H1 (cell line): ENCODE measurements around the gene TLCD3B. TPM values are rescaled to one million over a fixed set of nuclear protein-coding genes. Genes with fewer than 3 reads are reported as not detected.

ENCODE experiments used
- CTCF ChIA-PET: fragments of 300-600 bp; sonication (Branson Sonifier 250); formaldehyde crosslinking; loops from one replicate; lab custom pipeline; 2021; ENCODE audit not compliant: partially characterized antibody; lab: Charles Lee
- POLR2A ChIA-PET: fragments of 300-600 bp; sonication (Branson Sonifier 250); formaldehyde crosslinking; loops from one replicate; lab custom pipeline; 2021; ENCODE audit warnings: inconsistent platforms; ENCODE audit not compliant: partially characterized antibody; lab: Charles Lee
- DNase-seq, 2 experiments: peaks; one replicate each; pipeline versions ENCODE4 v3.0.0 to v3.0.0-alpha.2; 2010 to 2022; ENCODE audit warnings: low spot score in 2 of 2, low read depth in 1 of 2, mixed read lengths in 1 of 2
- FAIRE-seq: peaks from 2 replicates; lab custom pipeline; 2011; peaks lifted over from hg19 to GRCh38; lab: Jason Lieb, UNC
- H2AFZ ChIP-seq: 2 replicates; pipeline ENCODE4 v1.8.1; 2012; ENCODE audit warnings: low read length, inconsistent platforms
- H2AK5ac ChIP-seq: 2 replicates; pipeline ENCODE4 v1.6.1; 2013; ENCODE audit warnings: low read depth, low read length
- H2BK120ac ChIP-seq: replicated peaks from 2 replicates; pipeline ENCODE3; 2013; ENCODE audit warnings: low read depth, low read length, inconsistent platforms
- H2BK12ac ChIP-seq: 2 replicates; pipeline ENCODE4 v1.6.1; 2013; ENCODE audit warnings: low read depth, low read length
- H2BK15ac ChIP-seq: 2 replicates; pipeline ENCODE4 v1.6.1; 2013; ENCODE audit warnings: low read length
- H2BK20ac ChIP-seq: 2 replicates; pipeline ENCODE4 v1.6.1; 2013; ENCODE audit warnings: low read length
- H2BK5ac ChIP-seq: 2 replicates; pipeline ENCODE4 v1.6.1; 2013; ENCODE audit warnings: low read depth, low read length
- H3K14ac ChIP-seq: 2 replicates; pipeline ENCODE4 v1.6.1; 2013; ENCODE audit warnings: inconsistent platforms; ENCODE audit not compliant: insufficient read length
- H3K18ac ChIP-seq: 2 replicates; pipeline ENCODE4 v1.6.1; 2013; ENCODE audit warnings: low read length; ENCODE audit errors: extremely low read depth
- H3K23ac ChIP-seq: 2 replicates; pipeline ENCODE4 v1.6.1; 2013; ENCODE audit warnings: inconsistent platforms; ENCODE audit not compliant: insufficient read length
- H3K23me2 ChIP-seq: 2 replicates; pipeline ENCODE4 v1.6.1; 2013; ENCODE audit warnings: low read depth, low read length
- H3K27ac ChIP-seq: 2 replicates; pipeline ENCODE4 v1.6.1; 2011; ENCODE audit warnings: low read depth, low read length, inconsistent platforms
- H3K27me3 ChIP-seq, 4 experiments: replicated peaks in 1 of 4; 1 replicate in 1 of 4; 2 replicates in 3 of 4; pipeline versions ENCODE4 v1.6.1 to v1.8.1; 2011 to 2013; ENCODE audit warnings: low read length in 3 of 4, mild to moderate bottlenecking in 3 of 4, inconsistent platforms in 2 of 4, mixed read lengths in 2 of 4, moderate library complexity in 1 of 4; ENCODE audit not compliant: control insufficient read depth in 3 of 4, insufficient read depth in 3 of 4; ENCODE audit errors: extremely low read depth in 1 of 4
- H3K36me3 ChIP-seq, 4 experiments: 2 replicates each; pipeline versions ENCODE4 v1.6.1 to v1.8.1; 2011 to 2013; ENCODE audit warnings: mild to moderate bottlenecking in 4 of 4, low read length in 3 of 4, moderate library complexity in 2 of 4, control low read depth in 1 of 4, inconsistent platforms in 1 of 4; ENCODE audit not compliant: insufficient read depth in 4 of 4, control insufficient read depth in 2 of 4
- H3K4ac ChIP-seq: replicated peaks from 2 replicates; pipeline ENCODE3; 2013; ENCODE audit warnings: low read length, low read depth, mixed read lengths, inconsistent platforms; ENCODE audit not compliant: insufficient read length
- H3K4me1 ChIP-seq, 4 experiments: replicated peaks in 1 of 4; 1 replicate in 1 of 4; 2 replicates in 3 of 4; pipeline versions ENCODE4 v1.6.1 to v1.8.1; 2011 to 2013; ENCODE audit warnings: low read length in 3 of 4, inconsistent platforms in 2 of 4, mixed read lengths in 1 of 4; ENCODE audit not compliant: insufficient read depth in 4 of 4, control insufficient read depth in 3 of 4
- H3K4me2 ChIP-seq, 2 experiments: 2 replicates each; pipeline versions ENCODE4 v1.6.1 to v1.8.1; 2011 to 2013; ENCODE audit warnings: low read depth in 2 of 2, low read length in 2 of 2, control low read depth in 1 of 2, inconsistent platforms in 1 of 2, mild to moderate bottlenecking in 1 of 2; ENCODE audit not compliant: insufficient read depth in 1 of 2
- H3K4me3 ChIP-seq, 4 experiments: fragments of 200-600, 300-600 bp in 1 of 4; sonication (generic), shearing (Covaris generic), sonication (Bioruptor Twin) in 1 of 4; 2 replicates each; pipeline versions ENCODE4 v1.5.1 to v1.8.1; 2011 to 2016; ENCODE audit warnings: low read length in 4 of 4, low read depth in 3 of 4, control low read depth in 2 of 4, inconsistent platforms in 2 of 4, mild to moderate bottlenecking in 2 of 4, mixed read lengths in 1 of 4, moderate library complexity in 1 of 4; ENCODE audit not compliant: insufficient read depth in 2 of 4; ENCODE audit errors: extremely low read depth in 1 of 4
- H3K56ac ChIP-seq: replicated peaks from 2 replicates; pipeline ENCODE3; 2013; ENCODE audit warnings: low read depth, mild to moderate bottlenecking, mixed read lengths, low read length, inconsistent platforms; ENCODE audit not compliant: insufficient read length
- H3K79me1 ChIP-seq: 2 replicates; pipeline ENCODE4 v1.6.1; 2013; ENCODE audit warnings: low read depth, low read length, control low read depth
- H3K79me2 ChIP-seq, 2 experiments: 2 replicates each; pipeline versions ENCODE4 v1.6.1 to v1.8.1; 2012 to 2013; ENCODE audit warnings: low read length in 2 of 2, mild to moderate bottlenecking in 2 of 2, inconsistent platforms in 1 of 2; ENCODE audit not compliant: insufficient read depth in 2 of 2, control insufficient read depth in 1 of 2
- H3K9ac ChIP-seq, 4 experiments: replicated peaks in 1 of 4; 1 replicate in 1 of 4; 2 replicates in 3 of 4; pipeline versions ENCODE4 v1.6.1 to v1.8.1; 2011 to 2013; ENCODE audit warnings: low read depth in 3 of 4, low read length in 3 of 4, control low read depth in 2 of 4, mild to moderate bottlenecking in 2 of 4, moderate library complexity in 2 of 4, inconsistent platforms in 1 of 4; ENCODE audit errors: extremely low read depth in 1 of 4
- H3K9me3 ChIP-seq, 2 experiments: 2 replicates each; pipeline versions ENCODE4 v1.6.1 to v1.8.1; 2012 to 2013; ENCODE audit warnings: mild to moderate bottlenecking in 2 of 2, moderate library complexity in 2 of 2, control low read depth in 1 of 2, inconsistent platforms in 1 of 2, low read depth in 1 of 2, low read length in 1 of 2, mixed read lengths in 1 of 2; ENCODE audit not compliant: insufficient read depth in 2 of 2
- H4K20me1 ChIP-seq, 2 experiments: replicated peaks in 1 of 2; 2 replicates each; pipeline versions ENCODE3 to v1.8.1; 2011 to 2013; ENCODE audit warnings: inconsistent platforms in 2 of 2, low read length in 2 of 2, mild to moderate bottlenecking in 1 of 2; ENCODE audit not compliant: insufficient read depth in 2 of 2, control insufficient read depth in 1 of 2
- H4K5ac ChIP-seq: 2 replicates; pipeline ENCODE4 v1.6.1; 2013; ENCODE audit warnings: low read length, low read depth, mixed read lengths, inconsistent platforms; ENCODE audit not compliant: insufficient read length
- H4K8ac ChIP-seq: 2 replicates; pipeline ENCODE4 v1.8.0; 2013; ENCODE audit warnings: mild to moderate bottlenecking, moderate library complexity, low read length, inconsistent platforms; ENCODE audit not compliant: insufficient read depth; ENCODE audit errors: extremely low read depth
- H4K91ac ChIP-seq: replicated peaks from 2 replicates; pipeline ENCODE3; 2013; ENCODE audit warnings: low read length, mixed read lengths, inconsistent platforms; ENCODE audit not compliant: insufficient read length
- CBX5 ChIP-seq: fragments of 300-800, 300-1000 bp; sonication (generic); IDR thresholded peaks from 2 replicates; pipeline ENCODE4 v1.7.1; 2016; ENCODE audit warnings: antibody characterized with exemption, low read length, low read depth
- GABPA ChIP-seq: IDR thresholded peaks from 2 replicates; pipeline ENCODE4 v1.6.1; 2011; ENCODE audit warnings: mild to moderate bottlenecking, low read length, moderate library complexity, borderline replicate concordance; ENCODE audit not compliant: insufficient read depth
- NRF1 ChIP-seq: IDR thresholded peaks from 2 replicates; pipeline ENCODE4 v1.6.1; 2011; ENCODE audit warnings: mild to moderate bottlenecking, low read depth, low read length, improper control_type of control experiment
- POLR2A ChIP-seq, 2 experiments: IDR thresholded peaks; 1 replicate in 1 of 2; 2 replicates in 1 of 2; pipeline ENCODE4 v1.6.1; 2011; ENCODE audit warnings: low read depth in 2 of 2, low read length in 2 of 2, mild to moderate bottlenecking in 2 of 2; ENCODE audit errors: control extremely low read depth in 1 of 2
- RNF2 ChIP-seq: fragments of 200-900, 300-1000 bp; sonication (generic); IDR thresholded peaks from 2 replicates; pipeline ENCODE4 v1.7.1; 2016; ENCODE audit warnings: borderline replicate concordance, low read depth, mild to moderate bottlenecking, antibody characterized with exemption, low read length; ENCODE audit not compliant: poor library complexity, severe bottlenecking; ENCODE audit errors: missing control alignments
- SIRT6 ChIP-seq: IDR thresholded peaks from one replicate; pipeline ENCODE4 v1.7.1; 2012; ENCODE audit warnings: low read length, inconsistent platforms
- SP2 ChIP-seq: IDR thresholded peaks from 2 replicates; pipeline ENCODE4 v1.6.1; 2012; ENCODE audit warnings: mild to moderate bottlenecking, low read length, inconsistent platforms
- ZNF274 ChIP-seq: IDR thresholded peaks from 2 replicates; pipeline ENCODE4 v1.7.0; 2012; ENCODE audit warnings: low read length, borderline replicate concordance; ENCODE audit errors: extremely low read depth
- polyA plus RNA-seq, 7 experiments: library from polyadenylated mRNA; depleted of rRNA in 3 of 7; stranded (reverse) in 5 of 7; unstranded in 2 of 7; fragments of >200 nt in 5 of 7; fragments of 200-250 nt in 2 of 7; gene quantifications; 1 replicate in 5 of 7; 2 replicates in 1 of 7; 4 replicates in 1 of 7; pipeline versions ENCODE4 v1.2.1 to v1.2.3, GENCODE V29; 2011 to 2013; ENCODE audit warnings: missing spikeins in 2 of 7, mixed read lengths in 2 of 7
- total RNA-seq: library from RNA; stranded (reverse); fragmentation: NEBNext Ultra II Directional; extraction: Animal tissue kit (Norgen Biotek cat#: 25700); gene quantifications from 2 replicates; pipeline ENCODE4 v1.2.1, GENCODE V29; 2021
- TF ChIP-seq, protein P1 (sequence below): IDR thresholded peaks from 2 replicates; pipeline ENCODE4 v1.6.1; 2011; ENCODE audit warnings: low read depth, mild to moderate bottlenecking, low read length; ENCODE audit not compliant: insufficient read depth

TLCD3B gene
- total and polyA plus RNA-seq, 2 of the 8 experiments (the other 6 are each of a cell fraction or from before 2014, with no cell fraction given): 15.2 to 26.9 TPM

DNA sequence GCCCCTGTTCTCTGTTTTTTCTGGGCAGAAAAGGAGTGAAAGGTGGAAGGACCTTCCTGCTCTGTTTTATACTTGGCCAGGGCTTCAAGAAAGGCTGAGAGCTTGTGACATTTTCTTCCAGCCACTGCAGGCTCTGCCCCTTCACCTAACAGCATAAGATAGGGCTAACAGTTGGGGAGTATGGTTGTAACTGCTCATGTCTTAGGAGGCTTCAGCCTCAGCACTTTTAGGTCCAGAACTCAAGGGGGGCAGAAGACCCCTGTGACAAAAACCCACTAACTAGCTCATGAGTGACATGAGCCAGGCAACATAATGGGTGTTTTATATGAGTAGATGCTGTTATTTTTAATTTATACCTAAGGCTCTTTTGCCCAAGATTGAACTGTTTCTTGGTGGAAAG lies 39.4 kb upstream of the TLCD3B start:
- Histone ChIP-seq H4K91ac (no peak overlapping the region), H2BK5ac (no peak overlapping the region), H3K18ac (no peak overlapping the region), H4K20me1 (peaks cover 16 to 35% of the 10 kb centered on the region in 2 experiments), H3K23me2 (peaks cover 2% of the 10 kb centered on the region; the same call in 1 of the 2 replicates), H2BK20ac (no peak overlapping the region), H2BK120ac (no peak overlapping the region), H3K4me2 (no peak overlapping the region), H3K27ac (no peak overlapping the region), H3K23ac (no peak overlapping the region), H3K4ac (no peak overlapping the region), H3K79me1 (peaks cover 9% of the 10 kb centered on the region; the same call in 1 of the 2 replicates), H3K4me1 (peaks cover 0 to 14% (median 6%) of the 10 kb centered on the region in 4 experiments; a peak in 6 of 7 replicates), H3K9ac (no peak overlapping the region), H2AK5ac (no peak overlapping the region), H3K4me3 (no peak overlapping the region), H3K56ac (no peak overlapping the region), H3K79me2 (peaks cover 15 to 30% of the 10 kb centered on the region in 2 experiments), H3K27me3 (no peaks in the 10 kb centered on the region), H4K5ac (no peak overlapping the region), H3K9me3 (no peaks in the 10 kb centered on the region), H2BK15ac (no peak overlapping the region), H3K36me3 (peaks cover 19 to 54% (median 47%) of the 10 kb centered on the region in 4 experiments), H4K8ac (no peak overlapping the region), H3K14ac (no peak overlapping the region), H2AFZ (no peak overlapping the region), H2BK12ac (no peak overlapping the region)
- CTCF ChIA-PET: interaction anchor here (0.7 to 7.3 kb wide), 4 partner anchors 14 to 116 kb away, joined by 3 to 51 read pairs (median 5); partner anchors contain the start of gene TBX6
- POLR2A ChIA-PET: interaction anchor here (0.9 to 21.2 kb wide), 4 partner anchors 8 to 42 kb away, joined by 3 to 353 read pairs (median 78); partner anchors contain the start of genes PPP4C, TBX6 and YPEL3
- no peak for FAIRE-seq
- no peak for DNase-seq
- TF ChIP-seq GABPA (no peak), CBX5 (no peak), POLR2A (IDR thresholded peaks at IDR 0.05; ENCODE audit: control extremely low read depth in 1 of 2, low read depth in 2 of 2, low read length in 2 of 2) (no peak), RNF2 (no peak), SP2 (no peak), NRF1 (no peak), SIRT6 (no peak), ZNF274 (no peak)
- TF ChIP-seq, protein P1, sequence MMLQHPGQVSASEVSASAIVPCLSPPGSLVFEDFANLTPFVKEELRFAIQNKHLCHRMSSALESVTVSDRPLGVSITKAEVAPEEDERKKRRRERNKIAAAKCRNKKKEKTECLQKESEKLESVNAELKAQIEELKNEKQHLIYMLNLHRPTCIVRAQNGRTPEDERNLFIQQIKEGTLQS: no peak
